Mammary epithelial cell (primary cell): ENCODE data around the gene CEP83.

Experiments
- CTCF ChIP-seq, 2 donors: IDR thresholded peaks in 1 of 2; conservative IDR thresholded peaks in 1 of 2; 2 replicates each; pipeline ENCODE4 v1.5.1; 2011 to 2012; ENCODE audit warnings: inconsistent platforms in 2 of 2, low read length in 2 of 2, mild to moderate bottlenecking in 2 of 2, control low read depth in 1 of 2, low read depth in 1 of 2; ENCODE audit not compliant: insufficient read depth in 1 of 2; ENCODE audit errors: extremely low read depth in 1 of 2
- EZH2 ChIP-seq: IDR thresholded peaks from 2 replicates; pipeline ENCODE4 v1.6.1; 2012; ENCODE audit warnings: low read length, inconsistent platforms, borderline replicate concordance

DNA sequence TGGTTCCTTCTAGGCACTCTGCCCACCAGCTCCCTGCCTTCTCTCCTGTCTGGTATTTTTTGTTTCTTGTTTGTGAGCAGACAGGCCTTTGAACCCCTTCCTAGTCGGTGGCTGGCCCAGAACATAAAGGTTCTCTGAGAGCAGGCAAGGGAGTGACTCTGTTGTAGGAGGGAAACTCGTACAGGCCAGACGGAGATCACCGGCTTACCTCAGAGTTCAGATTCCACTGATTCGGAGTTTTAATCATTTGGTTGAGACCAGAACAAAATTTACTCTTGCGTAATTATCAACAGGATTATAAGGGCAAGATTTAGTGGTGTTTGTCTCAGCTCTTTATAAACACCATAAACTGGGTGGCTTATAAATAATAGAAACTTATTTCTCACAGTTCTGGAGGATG is 182.9 kb downstream of the CEP83 start:
- TF ChIP-seq EZH2 (no peak), CTCF (conservative IDR thresholded peaks at IDR 0.05 in 1 of 2, IDR thresholded peaks at IDR 0.05 in 1 of 2; ENCODE audit: extremely low read depth in 1 of 2, insufficient read depth in 1 of 2, low read depth in 1 of 2, low read length in 2 of 2) (no peak)
